GM21381 (cell line): ENCODE measurements around the gene IDH3A.

ENCODE experiments used
- ATAC-seq: cut with Tn5 transposase; IDR thresholded peaks from one replicate; pipeline ENCODE4 v1.9.1; 2021; ENCODE audit warnings: mild to moderate bottlenecking, moderate library complexity; ENCODE audit not compliant: unreplicated experiment

Gene IDH3A

DNA sequence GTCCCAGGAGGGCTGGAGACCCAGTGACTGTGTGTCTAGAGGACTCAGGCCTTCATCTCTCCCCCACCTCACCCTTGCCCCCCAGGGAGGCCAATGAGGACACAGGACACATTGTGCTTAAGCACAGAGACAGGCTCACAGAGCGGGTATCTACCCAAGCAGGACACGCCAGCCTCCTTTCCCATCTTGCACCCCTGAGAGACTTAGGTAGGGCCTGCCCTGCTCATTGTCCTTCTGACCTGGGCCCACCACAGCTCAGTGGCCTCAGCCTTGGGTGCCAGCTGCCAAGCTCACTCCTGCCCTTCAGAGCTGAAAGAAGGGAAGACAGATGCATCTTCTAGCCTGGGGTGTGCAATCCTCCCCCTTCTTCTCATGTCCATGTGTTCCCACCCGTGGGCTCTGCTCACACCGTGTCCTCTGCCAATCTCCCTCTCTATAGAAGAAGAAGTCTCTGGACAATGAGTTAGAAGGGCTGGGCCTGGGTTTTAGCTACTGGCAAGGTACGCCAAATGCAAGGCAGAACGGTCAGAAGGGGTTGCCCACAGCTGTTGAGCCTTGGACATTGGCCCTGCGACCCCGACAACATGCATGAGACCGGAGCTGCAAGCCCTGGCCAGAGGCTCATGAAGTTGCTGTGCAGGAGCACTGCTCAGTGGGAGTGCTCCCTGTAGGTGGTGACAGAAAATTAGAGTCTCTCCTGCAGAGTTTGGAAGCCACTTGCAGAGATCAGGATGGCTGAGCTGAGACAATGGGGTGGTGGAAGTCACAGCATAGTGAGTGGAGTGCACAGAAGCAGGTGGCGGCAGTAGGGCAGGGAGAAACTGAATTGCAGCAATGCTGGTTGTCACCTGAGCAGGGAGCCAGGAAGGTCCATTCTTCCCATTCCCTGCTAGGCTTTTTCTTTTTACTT is 52.4 kb downstream of the IDH3A start:
- no peak for ATAC-seq

DNA sequence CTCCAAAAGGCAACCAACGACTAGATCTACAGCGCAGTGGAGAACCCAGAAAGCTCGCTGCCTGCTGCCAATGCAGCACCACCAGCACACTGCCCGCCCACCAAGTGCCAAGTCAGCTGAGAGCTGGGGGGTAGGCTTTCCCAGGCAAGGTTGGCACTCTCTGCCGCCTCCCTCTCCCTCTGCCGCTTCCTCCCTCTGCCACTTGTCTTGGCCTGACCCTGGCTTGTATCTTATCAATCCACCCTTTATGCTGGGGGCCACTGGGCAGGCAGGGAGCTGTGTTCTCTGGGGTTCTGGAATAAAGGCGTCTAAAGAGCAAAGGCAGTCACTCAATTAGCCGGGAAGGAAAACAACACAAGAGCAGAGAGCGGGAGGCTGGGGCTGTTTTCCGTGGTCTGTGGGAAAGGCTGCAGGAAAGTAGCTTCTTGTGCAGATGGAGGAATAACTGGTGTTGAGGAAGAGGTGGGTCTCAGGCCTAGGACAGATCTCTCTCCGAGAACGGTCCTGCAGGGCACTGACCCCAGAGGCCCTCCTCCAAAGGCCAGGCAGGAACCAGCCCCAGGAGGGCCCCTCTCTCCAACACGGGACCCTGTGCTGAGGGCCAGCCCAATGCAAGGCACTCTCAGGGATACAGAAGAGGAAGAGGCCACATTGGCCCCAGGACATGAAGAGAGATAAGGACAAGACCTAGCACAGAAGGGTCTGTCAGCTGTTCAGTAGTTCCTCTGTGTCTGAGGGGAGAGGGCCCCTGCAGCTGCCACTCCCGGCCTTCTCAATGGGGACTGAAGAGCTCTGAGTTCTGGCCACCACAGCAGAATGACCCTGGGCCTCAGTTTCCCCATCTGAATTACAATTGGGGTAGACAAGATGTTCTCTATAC is 54.4 kb downstream of the IDH3A start:
- no peak for ATAC-seq

DNA sequence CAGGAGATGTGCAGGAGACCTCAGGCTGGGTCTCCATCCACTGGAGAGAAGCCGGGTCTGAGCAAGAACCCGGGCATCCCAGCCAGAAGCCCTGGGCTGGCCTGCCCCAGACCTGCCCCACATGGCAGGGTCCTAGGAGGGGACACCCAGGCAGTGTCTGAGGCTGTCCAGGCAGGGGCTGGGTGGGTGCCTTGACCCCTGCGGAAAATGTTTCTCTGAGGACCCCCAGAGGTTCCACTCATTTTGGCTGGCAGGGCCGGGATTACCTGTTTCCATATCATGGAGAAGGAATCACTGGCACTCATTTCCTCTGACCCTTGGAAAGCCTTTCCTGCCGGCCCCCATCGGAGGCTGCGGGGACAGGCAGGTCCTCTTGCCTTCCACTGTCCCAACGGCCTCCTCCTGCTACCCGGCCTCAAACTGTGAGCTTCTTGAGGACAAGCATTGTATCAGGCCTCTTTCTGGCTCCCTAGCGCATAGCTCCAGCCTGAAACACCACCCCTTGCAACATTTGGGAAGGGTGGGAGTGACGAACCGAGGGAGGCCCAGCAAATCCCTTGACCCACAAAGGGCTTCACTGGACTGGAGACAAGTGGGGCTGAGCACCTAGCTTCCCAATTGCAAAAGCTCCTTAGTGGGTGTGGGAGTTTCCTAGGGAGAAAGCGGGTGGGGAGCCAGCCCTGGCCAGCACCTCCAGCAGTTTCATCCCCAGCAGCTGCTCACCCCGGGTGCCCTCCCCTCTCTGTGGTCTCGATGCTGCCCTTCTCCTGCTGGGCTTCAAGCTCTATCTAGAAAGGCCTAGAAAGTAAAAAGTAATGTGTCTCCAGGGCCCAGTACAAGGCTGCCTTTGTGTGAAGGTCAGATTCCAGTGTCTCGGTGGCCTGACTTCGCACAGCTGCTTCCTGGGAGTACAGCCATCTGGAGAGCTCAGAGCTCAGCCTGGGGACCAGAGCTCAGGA is 55.5 kb downstream of the IDH3A start:
- ATAC-seq: no peak

DNA sequence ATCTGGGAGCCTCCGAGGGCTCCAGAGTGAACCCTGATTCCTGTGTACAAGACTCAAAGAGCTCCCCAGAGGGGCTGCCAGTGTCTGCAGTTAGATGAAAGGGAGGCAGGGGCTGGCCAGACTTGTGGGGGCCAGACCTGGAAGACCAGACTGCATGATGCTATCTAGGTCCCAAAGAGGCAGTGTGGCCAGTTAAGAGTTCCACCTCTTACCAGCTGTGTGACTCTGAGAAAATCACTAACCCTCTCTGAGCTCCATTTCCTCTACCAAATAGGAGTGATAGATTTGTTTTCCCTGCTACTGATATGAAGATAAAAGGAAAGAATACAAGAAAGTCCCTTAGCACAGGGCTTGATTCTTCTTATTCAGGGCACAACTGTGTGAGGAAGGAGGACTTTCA is 56.2 kb downstream of the IDH3A start:
- ATAC-seq: no peak

DNA sequence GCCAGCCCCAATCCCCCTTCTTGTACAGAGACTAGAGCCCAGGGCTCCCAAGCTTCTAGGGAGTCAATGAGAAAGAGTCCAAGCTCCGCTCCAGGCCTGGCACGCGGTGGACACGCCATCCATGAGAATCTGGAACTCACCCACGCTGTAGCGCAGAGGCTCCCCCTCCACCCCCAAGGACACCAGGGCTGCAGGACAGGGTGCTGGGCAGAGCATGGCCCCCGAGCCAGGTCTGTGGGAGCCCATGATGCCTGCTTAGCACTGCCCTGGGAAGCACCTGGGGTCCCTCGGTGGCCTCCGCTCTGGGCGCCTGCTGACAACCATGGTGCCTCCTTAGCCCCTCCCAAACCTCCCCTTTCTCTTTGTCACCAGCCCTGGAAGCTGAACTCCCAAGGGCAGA is 56.7 kb downstream of the IDH3A start:
- ATAC-seq: no peak

DNA sequence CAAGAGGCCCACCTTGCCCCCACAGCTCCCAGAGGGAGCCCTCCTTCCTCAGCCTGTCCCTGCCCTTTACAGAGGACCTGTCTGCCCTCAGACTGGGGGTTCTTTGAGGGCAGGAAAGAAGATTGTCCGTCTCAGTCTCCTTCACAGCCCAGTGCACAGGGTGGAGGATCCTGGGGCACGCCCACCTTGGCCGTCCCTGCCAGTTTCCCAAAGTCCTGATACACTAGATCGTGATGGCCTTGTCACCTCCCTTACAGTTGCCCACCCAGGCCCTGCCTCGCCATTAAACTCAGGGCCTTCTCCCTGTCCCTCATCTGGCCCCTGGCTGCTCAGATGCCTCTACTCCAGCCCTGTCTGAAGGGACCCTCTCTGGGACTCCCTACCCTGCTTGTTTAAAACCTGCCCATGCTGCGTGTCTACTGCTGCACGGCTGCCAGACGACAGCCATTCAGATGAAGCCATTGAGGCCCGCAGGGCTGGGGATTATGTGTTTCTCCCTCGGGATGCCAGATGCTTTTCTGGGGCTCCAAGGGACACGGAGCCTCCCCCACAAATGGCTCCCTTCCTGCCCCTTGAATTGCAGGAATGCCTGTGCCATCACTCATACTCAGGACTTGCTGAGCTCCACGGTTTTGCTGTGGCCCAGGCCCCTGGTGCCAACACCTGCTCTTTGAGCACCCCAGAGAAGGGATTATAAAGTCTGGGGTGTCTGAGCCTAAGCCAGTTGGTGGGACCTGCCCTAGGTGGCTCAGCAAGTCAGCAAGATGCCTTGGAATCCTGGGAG is 57.4 kb downstream of the IDH3A start:
- no peak for ATAC-seq

DNA sequence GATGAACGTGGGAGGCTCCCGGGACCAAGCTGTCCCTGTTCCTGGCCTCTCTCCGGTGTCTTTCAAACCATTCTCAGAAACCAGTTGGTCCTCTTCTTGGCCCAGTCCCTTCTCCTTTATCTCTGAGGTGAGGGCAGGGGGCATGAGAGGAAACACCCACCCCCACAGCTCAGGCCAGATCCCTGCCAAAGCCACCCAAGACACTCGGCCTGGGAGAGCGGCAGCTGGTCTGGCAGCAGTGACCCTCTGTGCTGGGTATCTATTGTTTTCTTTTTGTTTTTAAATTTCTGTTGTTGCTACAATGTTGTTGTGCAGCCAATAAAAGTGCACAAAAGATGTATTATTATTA is 57.9 kb downstream of the IDH3A start:
- no peak for ATAC-seq

DNA sequence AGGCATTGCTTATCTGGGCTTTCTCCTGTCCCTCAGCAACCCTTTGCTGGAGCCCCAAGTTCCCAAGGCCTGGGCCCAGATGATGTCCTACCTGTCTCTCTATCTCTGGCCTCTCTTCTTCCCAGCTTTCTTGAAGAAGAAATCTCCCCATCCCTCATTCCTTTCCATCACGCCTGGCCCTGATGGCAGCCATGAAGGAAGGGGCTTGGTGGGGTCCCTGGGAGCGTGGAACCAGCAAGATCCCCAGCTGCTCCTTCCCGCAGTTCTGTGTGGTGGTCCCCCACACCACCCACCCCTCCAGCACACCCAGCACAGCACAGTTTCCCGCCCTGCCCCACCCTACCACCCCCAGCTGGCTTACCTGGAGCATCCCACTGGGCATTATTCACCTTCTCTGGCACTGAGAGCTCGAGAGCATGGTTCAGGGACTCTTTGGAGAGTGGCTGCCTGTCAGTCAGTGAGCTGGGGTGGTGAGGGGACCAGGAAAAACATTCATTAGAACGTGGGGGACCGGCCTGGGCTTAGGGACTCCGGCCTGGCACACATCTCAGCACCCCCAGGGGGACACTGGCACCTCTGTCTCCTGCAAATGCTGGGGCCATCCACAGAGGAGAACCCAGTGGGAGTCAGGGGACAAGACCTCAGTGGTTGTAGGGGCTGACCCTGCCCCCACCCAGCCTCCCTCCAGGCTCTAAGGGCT is 58.6 kb downstream of the IDH3A start:
- ATAC-seq: no peak

DNA sequence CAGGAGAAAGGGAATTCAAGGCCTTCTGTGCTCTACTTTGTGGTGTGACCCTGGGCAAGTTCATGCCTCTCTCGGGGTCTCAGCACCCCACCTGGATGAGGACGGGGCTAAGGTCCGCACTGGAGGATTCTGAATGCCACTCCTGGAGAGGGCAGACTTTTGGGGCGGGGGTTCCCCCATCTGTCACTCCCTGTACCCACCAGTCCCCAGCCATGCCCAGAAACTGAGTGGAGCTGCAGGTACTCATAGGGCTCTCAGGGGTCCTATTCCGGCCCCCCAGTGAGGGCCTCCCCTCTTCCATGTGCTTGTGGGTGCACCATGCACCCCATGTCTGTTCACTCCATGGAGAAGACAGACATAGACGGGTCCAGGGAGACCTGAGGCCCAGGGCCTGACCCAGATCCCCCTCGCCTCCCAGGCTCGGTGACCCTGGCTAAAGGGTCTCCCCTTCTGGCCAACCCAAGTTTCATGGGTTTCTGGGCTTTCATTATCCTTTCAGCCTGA is 59.2 kb downstream of the IDH3A start:
- no peak for ATAC-seq

DNA sequence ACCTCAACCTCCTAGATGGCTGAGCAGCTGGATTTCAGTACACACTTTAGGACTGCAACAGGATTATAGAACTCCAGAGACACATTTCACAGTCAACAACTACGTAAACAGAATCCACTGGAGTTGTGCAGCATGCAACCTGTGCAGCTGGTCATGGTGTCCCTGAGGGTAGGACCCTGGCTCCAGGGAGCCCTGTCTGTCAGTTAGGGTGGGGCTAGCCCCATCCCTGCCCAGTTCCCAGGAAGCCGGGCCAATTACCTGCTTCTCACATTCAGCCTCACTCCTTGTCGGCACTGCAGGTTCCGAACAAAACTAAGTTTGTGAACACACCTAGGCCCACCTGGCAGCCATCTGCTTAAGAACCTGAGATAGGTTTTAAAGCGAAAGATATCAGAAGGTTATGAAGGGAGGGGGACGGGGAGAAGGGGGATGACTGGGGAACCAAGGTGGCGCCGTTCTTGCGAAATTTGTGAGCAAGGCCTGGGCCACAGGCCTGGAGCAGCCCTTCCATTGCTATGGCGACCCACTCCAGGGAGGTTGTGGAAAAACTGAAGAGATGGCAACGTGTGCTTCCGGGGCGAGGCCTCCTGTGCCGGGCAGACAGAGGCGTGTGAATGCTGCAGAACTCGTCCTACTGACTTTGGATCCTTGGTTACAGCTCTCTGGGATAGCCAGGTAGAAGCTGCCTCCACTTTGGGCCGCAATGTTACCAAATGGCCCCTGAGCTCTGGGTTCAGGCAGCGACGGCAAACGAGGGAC is 59.9 kb downstream of the IDH3A start:
- no peak for ATAC-seq

DNA sequence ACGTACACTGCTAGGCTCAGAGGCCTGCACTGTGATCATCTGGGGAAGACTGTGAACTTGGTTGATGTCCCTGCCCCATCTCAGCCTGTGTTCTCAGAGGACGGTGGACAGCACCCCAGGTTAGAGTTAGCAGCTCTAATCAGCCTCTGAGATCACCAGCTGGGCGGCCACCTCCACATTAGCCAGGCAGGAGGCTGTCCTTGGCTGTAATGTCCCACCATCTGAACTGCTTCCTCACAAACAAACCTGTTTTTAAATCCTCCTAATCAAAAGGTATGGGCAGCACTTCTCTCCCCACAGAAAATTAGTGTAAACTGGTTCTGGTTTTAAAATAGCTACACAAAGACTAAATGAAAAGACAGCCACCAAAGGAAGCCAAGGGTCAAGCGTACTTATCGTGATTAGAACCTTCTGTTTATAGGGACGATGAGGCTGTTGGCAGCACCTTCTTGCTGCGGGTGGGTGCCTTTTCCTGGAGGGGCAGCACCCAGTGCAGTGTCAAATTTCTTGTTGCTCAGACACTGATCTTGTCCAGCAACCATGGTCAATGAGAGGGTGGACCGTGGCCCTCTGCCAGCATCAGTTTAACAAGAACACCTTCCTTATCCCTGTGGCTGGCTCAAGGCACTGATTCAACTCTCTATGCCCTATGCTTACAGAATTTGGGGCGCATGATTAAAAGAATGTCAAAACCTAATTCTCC is 60.6 kb downstream of the IDH3A start:
- ATAC-seq: no peak

DNA sequence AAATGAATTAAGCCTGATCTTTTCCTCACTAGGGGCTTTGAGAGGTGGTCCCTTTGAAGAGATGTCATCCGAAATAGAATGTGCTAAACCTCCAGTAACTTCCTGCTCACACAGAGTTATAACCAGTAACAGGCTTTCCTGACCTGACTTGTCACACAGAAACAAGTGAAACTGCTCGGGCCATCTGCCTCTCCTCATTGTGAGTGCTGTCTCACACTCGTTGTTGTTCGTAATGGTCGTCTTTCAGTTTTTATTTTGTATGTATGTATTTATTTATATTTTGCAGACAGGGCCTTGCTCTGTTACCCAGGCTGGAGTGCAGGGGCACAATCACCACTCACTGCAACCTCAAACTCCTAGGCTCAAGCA is 61.2 kb downstream of the IDH3A start:
- ATAC-seq: no peak

DNA sequence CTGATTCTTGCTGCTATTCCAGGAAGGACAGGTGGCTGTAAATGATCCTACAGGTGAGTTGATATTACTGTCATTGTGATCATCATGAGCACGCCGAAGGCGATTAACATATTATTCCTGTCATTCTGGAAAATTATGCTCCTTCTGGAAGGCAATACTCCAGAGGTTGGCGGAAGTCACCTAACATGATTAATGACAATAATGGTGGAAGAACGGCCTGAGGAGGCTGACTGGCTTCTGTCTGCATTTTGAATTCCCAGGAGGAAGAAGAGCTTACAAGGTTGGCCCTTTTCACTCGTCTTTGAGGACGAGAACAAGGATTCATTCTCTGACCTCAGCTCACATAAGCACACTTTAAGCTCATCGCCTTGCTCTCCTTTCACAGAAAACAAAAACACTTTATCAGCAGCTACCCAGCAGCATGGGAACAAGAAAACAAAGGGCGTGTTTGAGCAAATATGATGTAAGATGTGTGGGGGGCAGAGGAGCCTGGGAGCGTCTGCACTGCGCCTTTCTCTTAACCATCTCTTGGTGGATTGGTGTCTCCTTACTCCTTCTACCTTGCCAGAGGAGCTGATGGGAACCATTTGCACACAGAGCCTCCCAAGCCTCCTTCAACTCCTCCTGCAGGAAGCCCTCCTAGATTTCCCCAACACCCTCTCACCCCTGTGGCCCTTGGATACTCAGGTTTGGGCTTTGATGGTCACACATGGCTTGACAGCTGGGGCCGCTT is 62.2 kb downstream of the IDH3A start:
- no peak for ATAC-seq

DNA sequence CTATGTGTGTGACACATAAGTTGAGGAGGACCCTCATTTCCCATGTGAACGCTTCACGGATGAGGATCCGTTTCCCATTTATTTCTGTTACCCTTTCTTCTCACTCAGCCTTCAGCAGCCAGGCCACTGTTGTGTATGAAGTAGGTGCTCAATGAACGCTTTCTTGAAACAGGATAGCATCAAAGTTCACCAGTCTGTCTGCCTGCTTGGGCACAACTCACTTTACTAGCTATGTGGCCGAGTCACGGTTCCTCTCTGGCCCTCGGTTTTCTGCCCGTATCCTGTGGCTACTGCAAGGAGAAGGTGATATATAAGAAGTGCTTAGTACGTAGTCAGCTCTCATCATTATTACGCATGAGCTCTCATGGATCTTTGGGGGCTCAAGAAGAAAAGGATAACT is 62.8 kb downstream of the IDH3A start:
- no peak for ATAC-seq

DNA sequence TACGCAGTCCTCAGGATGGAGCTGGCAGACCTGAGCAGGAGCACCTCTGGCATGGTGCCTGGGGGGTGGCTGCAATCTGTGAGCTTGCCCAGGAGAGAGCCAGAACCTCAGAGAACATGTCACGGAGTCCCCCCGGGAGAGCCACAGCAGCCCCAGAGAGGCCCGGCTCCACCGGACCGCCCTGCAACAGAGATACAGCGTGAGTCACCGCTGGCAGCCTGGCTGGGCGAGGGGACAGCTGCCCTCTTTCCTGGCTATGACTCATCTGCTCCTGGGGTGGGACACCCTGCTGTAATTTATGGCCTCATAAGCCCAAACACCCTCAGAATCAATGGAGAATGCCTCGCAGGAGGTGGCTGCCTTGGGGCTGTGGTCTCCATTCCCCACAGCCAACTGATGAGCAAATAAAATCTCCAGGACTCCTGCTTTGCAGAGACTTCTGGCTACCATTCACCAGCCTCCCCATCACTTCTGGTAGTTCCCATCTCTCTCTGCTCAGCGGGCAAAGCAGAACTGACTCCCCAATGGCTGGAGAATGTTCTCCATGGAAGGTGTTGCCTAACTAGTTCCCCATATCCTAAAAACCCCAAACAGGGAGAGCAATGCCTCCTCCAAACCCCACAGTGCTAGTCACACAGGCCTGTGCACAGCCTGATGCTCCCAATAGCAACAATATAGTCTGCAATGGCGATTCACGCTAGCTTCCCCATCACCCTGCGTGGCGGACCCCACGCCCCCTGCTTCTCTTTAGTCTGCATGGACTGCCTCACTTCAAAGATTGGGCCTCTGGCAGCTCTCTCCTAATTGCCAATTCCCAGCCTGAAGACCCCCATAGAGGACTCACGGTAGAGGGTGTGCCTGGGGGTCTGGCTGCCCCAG is 63.6 kb downstream of the IDH3A start:
- no peak for ATAC-seq

DNA sequence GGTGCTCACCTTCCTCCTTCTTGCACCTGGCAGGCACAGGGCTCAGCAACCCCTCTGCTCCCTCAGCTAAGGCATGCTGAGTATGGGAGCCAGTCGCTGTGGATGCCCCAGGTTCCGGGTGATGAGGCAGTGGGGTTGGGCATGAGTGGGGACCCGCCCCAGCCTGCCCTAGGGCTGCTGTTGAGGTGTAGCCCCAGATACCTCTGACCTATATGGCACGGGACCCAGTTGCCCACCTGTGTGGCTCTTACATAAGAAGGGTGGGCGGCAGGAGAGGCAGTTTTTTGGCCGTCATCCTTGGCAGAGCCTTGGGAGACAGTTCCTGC is 64.2 kb downstream of the IDH3A start:
- no peak for ATAC-seq

DNA sequence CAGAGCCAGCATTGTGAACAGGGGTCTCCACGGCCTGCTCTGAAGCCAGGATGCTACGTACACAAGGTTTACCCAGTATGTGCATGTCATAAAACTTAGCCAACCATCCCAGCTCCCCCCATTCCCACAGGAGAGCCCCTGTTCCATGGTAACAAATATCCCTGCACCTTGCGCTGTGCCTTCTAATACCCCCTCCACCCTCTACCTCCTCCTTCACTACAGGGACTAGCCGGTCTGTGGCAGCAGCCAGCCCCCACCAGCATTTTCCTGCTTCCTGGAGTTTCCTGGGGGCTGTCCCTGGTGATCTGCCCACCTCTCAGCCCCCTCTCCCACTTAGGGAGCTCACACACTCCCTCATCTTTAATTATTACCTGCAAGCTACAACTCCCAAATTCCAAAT is 64.8 kb downstream of the IDH3A start:
- no peak for ATAC-seq
